ENCODE data around the gene MEF2C. TPM values are rescaled to one million over a fixed set of nuclear protein-coding genes. Genes with fewer than 3 reads are reported as not detected.
"Not testable (repeated sequence)": the region's sequence is repeated elsewhere in the genome, so short reads cannot be mapped to it uniquely, and the experiment has no call there.

MEF2C gene
- total RNA-seq, 8 experiments from 2014 or later: 2.0 to 143 (median 21.7) TPM

GRCh38 chr5:88868468-88869068 is 14.4 kb downstream of the MEF2C start:
- Histone ChIP-seq H3K4me3 (no peak overlapping the region), H3K4me1 (replicated peaks in 1 of 2) (no peaks in the 10 kb centered on the region), H3K27ac (no peak overlapping the region)
- 79 to 100% (median 91%) methylated on average over 2 to 7 of the region's 7 CpGs for WGBS, 10 experiments
- in situ Hi-C loops (cut with MboI; ENCODE audit: low pct_unique_long_range_greater_than_20kb in 2 of 9, low sequenced_read_pairs in 9 of 9, unreplicated experiment in 9 of 9): no loop called here
- no peak for ATAC-seq (replicated peaks in 6 of 8)

GRCh38 chr5:88867638-88868037 is 15.3 kb downstream of the MEF2C start:
- ATAC-seq (replicated peaks in 6 of 8): no peak
- WGBS, 10 experiments: 54 to 100% (median 94%) methylated on average over 1 to 6 of the region's 6 CpGs
- in situ Hi-C loops (cut with MboI; ENCODE audit: low pct_unique_long_range_greater_than_20kb in 2 of 9, low sequenced_read_pairs in 9 of 9, unreplicated experiment in 9 of 9): no loop called here
- Histone ChIP-seq H3K27ac (no peak overlapping the region), H3K4me3 (no peak overlapping the region), H3K4me1 (replicated peaks in 1 of 2) (no peaks in the 10 kb centered on the region)

- WGBS, 10 experiments: 85 to 100% (median 96%) methylated on average over 3 to 5 of the region's 5 CpGs; no CpG with 5 or more reads in 1 of the 10 experiments
- no peaks in the 10 kb centered on the region for H3K4me1 ChIP-seq (replicated peaks in 1 of 2)
- ATAC-seq (replicated peaks in 6 of 8): no peak
- H3K27ac ChIP-seq: no peak overlapping the region
- in situ Hi-C loops (cut with MboI; ENCODE audit: low pct_unique_long_range_greater_than_20kb in 2 of 9, low sequenced_read_pairs in 9 of 9, unreplicated experiment in 9 of 9): no loop called here
- H3K4me3 ChIP-seq: no peak overlapping the region
Observed at GRCh38 chr5:88863523-88863922, 19.5 kb downstream of the MEF2C start.

GRCh38 chr5:88862547-88863175 is 20.3 kb downstream of the MEF2C start:
- ATAC-seq (replicated peaks in 6 of 8): no peak
- in situ Hi-C loops (cut with MboI; ENCODE audit: low pct_unique_long_range_greater_than_20kb in 2 of 9, low sequenced_read_pairs in 9 of 9, unreplicated experiment in 9 of 9): no loop called here
- no peaks in the 10 kb centered on the region for H3K4me1 ChIP-seq (replicated peaks in 1 of 2)
- H3K27ac ChIP-seq: no peak overlapping the region
- H3K4me3 ChIP-seq: no peak overlapping the region
- 75 to 100% (median 88%) methylated on average over 1 to 5 of the region's 5 CpGs; no CpG with 5 or more reads in 1 of the 10 experiments for WGBS, 10 experiments

GRCh38 chr5:88861231-88861630 is 21.8 kb downstream of the MEF2C start:
- 75 to 100% (median 94%) methylated on average over 1 to 2 of the region's 2 CpGs; no CpG with 5 or more reads in 2 of the 10 experiments for WGBS, 10 experiments
- H3K4me1 ChIP-seq (replicated peaks in 1 of 2): no peaks in the 10 kb centered on the region
- H3K4me3 ChIP-seq: no peak overlapping the region
- no peak overlapping the region for H3K27ac ChIP-seq
- ATAC-seq (replicated peaks in 6 of 8): no peak
- in situ Hi-C loops (cut with MboI; ENCODE audit: low pct_unique_long_range_greater_than_20kb in 2 of 9, low sequenced_read_pairs in 9 of 9, unreplicated experiment in 9 of 9): no loop called here

GRCh38 chr5:88860501-88860900 is 22.5 kb downstream of the MEF2C start:
- in situ Hi-C loops (cut with MboI; ENCODE audit: low pct_unique_long_range_greater_than_20kb in 2 of 9, low sequenced_read_pairs in 9 of 9, unreplicated experiment in 9 of 9): no loop called here
- WGBS, 10 experiments: 90 to 100% (median 90%) methylated on average over 1 of the region's 1 CpG; no CpG with 5 or more reads in 7 of the 10 experiments
- no peaks in the 10 kb centered on the region for H3K4me1 ChIP-seq (replicated peaks in 1 of 2)
- H3K27ac ChIP-seq: no peak overlapping the region
- no peak for ATAC-seq (replicated peaks in 6 of 8)
- H3K4me3 ChIP-seq: no peak overlapping the region

- H3K4me3 ChIP-seq: no peak overlapping the region
- no peak overlapping the region for H3K27ac ChIP-seq
- no peak for ATAC-seq (replicated peaks in 6 of 8)
- no peaks in the 10 kb centered on the region for H3K4me1 ChIP-seq (replicated peaks in 1 of 2)
- WGBS, 10 experiments: 80 to 100% (median 100%) methylated on average over 1 of the region's 1 CpG; no CpG with 5 or more reads in 4 of the 10 experiments
- in situ Hi-C loops (cut with MboI; ENCODE audit: low pct_unique_long_range_greater_than_20kb in 2 of 9, low sequenced_read_pairs in 9 of 9, unreplicated experiment in 9 of 9): no loop called here
Observed at GRCh38 chr5:88858392-88858791, 24.6 kb downstream of the MEF2C start.

- in situ Hi-C loops (cut with MboI; ENCODE audit: low pct_unique_long_range_greater_than_20kb in 2 of 9, low sequenced_read_pairs in 9 of 9, unreplicated experiment in 9 of 9); H3K4me1 ChIP-seq (replicated peaks in 1 of 2); H3K4me3 ChIP-seq; H3K27ac ChIP-seq; ATAC-seq (replicated peaks in 6 of 8): not testable (repeated sequence)
- 80 to 86% (median 85%) methylated on average over 2 to 3 of the region's 3 CpGs; no CpG with 5 or more reads in 7 of the 10 experiments for WGBS, 10 experiments
Observed at GRCh38 chr5:88856381-88856780, 26.6 kb downstream of the MEF2C start.

GRCh38 chr5:88854769-88855168 is 28.2 kb downstream of the MEF2C start:
- no peak for ATAC-seq (replicated peaks in 6 of 8)
- Histone ChIP-seq H3K27ac (no peak overlapping the region), H3K4me1 (replicated peaks in 1 of 2) (no peaks in the 10 kb centered on the region), H3K4me3 (no peak overlapping the region)
- in situ Hi-C loops (cut with MboI; ENCODE audit: low pct_unique_long_range_greater_than_20kb in 2 of 9, low sequenced_read_pairs in 9 of 9, unreplicated experiment in 9 of 9): no loop called here
- WGBS, 10 experiments: 75 to 100% (median 92%) methylated on average over 1 to 2 of the region's 2 CpGs; no CpG with 5 or more reads in 2 of the 10 experiments

- no peak overlapping the region for H3K4me3 ChIP-seq
- H3K4me1 ChIP-seq (replicated peaks in 1 of 2): no peaks in the 10 kb centered on the region
- H3K27ac ChIP-seq: no peak overlapping the region
- in situ Hi-C loops (cut with MboI; ENCODE audit: low pct_unique_long_range_greater_than_20kb in 2 of 9, low sequenced_read_pairs in 9 of 9, unreplicated experiment in 9 of 9): no loop called here
- WGBS, 10 experiments: 11 to 100% (median 100%) methylated on average over 1 of the region's 1 CpG; no CpG with 5 or more reads in 1 of the 10 experiments
- no peak for ATAC-seq (replicated peaks in 6 of 8)
Observed at GRCh38 chr5:88847420-88847819, 35.6 kb downstream of the MEF2C start.

- no peak for ATAC-seq (replicated peaks in 6 of 8)
- H3K4me1 ChIP-seq (replicated peaks in 1 of 2): no peaks in the 10 kb centered on the region
- in situ Hi-C loops (cut with MboI; ENCODE audit: low pct_unique_long_range_greater_than_20kb in 2 of 9, low sequenced_read_pairs in 9 of 9, unreplicated experiment in 9 of 9): no loop called here
- no peak overlapping the region for H3K27ac ChIP-seq
- no peak overlapping the region for H3K4me3 ChIP-seq
- 83 to 100% (median 100%) methylated on average over 1 of the region's 1 CpG; no CpG with 5 or more reads in 3 of the 10 experiments for WGBS, 10 experiments
Observed at GRCh38 chr5:88846434-88846833, 36.5 kb downstream of the MEF2C start.

GRCh38 chr5:88845081-88845697 is 37.8 kb downstream of the MEF2C start:
- H3K4me1 ChIP-seq (replicated peaks in 1 of 2): no peaks in the 10 kb centered on the region
- 53 to 100% (median 86%) methylated on average over 2 to 8 of the region's 8 CpGs for WGBS, 10 experiments
- ATAC-seq (replicated peaks in 6 of 8): no peak
- in situ Hi-C loops (cut with MboI; ENCODE audit: low pct_unique_long_range_greater_than_20kb in 2 of 9, low sequenced_read_pairs in 9 of 9, unreplicated experiment in 9 of 9): no loop called here
- no peak overlapping the region for H3K27ac ChIP-seq
- H3K4me3 ChIP-seq: no peak overlapping the region

- no peak overlapping the region for H3K27ac ChIP-seq
- H3K4me1 ChIP-seq (replicated peaks in 1 of 2): no peaks in the 10 kb centered on the region
- no peak overlapping the region for H3K4me3 ChIP-seq
- no peak for ATAC-seq (replicated peaks in 6 of 8)
- 33 to 100% (median 72%) methylated on average over 1 to 4 of the region's 4 CpGs; no CpG with 5 or more reads in 1 of the 10 experiments for WGBS, 10 experiments
- in situ Hi-C loops (cut with MboI; ENCODE audit: low pct_unique_long_range_greater_than_20kb in 2 of 9, low sequenced_read_pairs in 9 of 9, unreplicated experiment in 9 of 9): no loop called here
Observed at GRCh38 chr5:88842784-88843183, 40.2 kb downstream of the MEF2C start.
